NCI-H69 (cell line): Measurements from ENCODE around the gene EXOSC7.
"Not testable (repeated sequence)": the region's sequence is repeated elsewhere in the genome, so short reads cannot be mapped to it uniquely, and the experiment has no call there.

Source experiments
- DNase-seq: peaks from one replicate; lab custom pipeline; 2025; lab: John Stamatoyannopoulos, UW

The EXOSC7 gene

DNA sequence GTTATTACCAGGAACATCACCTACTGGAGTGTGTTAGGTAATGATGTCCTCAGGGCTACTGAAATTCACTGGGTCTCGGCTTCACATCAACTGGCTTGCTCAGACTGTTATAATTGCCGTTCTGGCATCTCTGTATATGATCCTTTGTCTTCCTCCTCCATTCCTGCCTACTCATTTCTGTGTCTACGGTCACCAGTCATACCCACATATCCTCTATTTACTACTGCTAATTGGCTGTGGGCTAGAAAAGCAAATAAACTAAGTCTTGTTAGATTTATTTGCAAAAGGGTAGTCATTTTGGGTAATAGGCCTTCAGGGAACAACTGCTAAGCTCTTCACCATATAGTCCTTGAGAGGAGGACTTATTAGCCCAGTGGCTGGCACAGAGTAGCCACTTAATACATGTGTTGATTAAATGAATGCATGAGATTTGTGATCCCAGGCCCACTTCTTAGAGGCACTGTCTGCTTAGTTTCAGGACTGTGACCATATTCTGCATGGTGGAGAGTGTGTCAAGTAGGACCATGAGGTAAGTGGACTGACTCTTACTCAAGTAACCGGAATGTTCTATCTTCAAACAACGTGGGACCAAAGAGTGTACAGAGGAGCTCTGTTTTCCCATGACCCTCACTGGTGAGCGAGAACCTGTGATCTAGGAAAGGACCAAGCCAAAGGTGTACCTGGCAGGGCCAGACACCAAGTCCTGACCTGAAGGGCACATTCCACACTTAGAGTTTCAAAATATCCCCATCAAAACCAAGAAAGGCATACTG is 13.2 kb upstream of the EXOSC7 start:
- DNase-seq = peak; percentile 88

DNA sequence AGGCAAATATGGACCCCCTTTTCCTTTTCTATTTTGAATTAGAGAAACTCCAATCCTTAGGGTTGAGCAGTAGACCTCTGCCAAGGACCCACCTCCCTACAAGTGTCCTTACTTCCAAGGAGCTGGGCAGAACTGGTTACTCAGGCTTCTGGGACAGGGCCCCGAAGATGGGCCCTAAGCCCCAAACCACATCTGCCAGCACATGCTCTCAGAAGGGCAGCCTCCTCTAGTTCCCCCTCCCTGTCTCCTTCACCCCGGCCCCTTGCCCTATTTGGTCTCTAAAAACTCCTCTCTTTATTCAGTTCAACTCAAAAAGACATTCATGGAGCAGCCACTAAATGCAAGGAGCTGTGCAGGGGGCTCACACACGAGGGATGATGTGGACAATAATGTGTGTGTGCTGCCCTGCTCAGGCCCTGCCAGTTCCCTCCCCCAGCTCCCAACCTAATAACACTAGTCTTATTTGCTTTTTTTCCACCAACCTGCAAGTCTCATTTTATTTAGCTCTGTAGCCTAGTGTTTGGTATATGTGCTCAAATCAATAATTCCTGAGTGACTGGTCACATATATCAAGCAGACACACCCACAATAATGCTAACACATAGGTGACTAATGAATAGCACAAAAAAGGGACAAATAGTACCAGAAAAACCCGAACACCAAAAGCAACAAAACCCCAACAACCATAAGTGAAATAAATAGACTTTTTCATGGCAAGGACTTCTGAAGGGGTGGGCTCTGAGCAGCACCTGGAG is 12.3 kb upstream of the EXOSC7 start:
- DNase-seq = no peak

DNA sequence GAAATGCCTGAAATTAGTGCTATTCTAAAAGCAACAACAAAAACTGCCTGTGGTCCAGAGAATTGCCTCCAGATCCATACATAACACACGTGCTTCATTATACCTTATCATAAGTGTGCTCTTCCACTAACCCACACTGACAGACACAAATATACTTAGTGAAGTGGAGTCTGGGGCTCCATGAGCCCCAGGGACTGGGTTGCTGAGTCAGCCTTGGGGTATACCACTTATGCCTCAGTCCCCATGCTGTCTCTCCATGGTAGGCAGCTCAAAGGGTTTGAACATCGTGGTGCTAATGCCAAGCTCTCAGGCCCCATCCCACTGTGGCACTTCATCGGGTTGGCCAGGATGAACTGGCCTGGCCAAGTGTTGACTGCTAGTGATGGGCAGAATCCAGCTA is 10.9 kb upstream of the EXOSC7 start:
- no peak for DNase-seq

DNA sequence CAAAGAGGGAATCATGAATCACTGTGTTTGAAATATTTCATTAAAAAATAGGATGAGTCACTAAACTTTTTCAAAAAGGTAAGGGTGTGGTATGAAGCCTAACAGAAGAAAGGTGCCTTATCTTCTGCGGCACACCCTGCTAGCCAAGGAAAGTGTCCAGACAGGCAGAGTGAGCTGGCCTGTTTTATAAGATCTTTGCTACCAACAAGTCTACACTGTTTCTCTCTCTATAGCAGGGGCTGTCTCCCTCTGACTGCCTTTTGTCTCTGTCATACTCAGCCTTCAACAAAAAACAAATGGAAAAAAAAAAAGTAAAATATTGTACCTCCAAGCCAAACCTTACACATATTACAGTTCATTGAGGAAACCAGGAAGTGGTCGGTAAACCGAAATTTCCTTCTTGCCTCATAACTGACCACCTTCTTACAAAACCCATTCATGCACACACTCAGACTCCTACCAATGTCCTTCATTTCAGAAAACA is 9.2 kb upstream of the EXOSC7 start:
- DNase-seq = peak; percentile 19

DNA sequence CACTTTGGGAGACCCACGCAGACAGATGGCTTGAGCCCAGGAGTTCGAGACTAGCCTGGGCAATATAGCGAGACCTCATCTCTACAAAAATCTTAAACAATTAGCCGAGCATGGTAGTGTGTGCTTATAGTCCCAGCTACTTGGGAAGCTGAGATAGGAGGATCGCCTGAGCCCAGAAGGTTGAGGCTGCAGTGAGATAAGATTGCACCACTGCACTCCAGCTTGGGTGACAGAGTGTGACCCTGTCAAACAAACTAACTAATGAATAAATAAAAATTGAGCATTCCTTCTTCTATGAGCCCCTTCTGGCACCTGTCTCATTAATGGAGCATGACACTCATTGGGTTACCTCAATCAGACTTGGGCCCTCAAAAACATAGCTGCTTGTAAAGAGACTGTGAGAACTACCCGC is 7.6 kb upstream of the EXOSC7 start:
- peak; percentile 4 for DNase-seq

DNA sequence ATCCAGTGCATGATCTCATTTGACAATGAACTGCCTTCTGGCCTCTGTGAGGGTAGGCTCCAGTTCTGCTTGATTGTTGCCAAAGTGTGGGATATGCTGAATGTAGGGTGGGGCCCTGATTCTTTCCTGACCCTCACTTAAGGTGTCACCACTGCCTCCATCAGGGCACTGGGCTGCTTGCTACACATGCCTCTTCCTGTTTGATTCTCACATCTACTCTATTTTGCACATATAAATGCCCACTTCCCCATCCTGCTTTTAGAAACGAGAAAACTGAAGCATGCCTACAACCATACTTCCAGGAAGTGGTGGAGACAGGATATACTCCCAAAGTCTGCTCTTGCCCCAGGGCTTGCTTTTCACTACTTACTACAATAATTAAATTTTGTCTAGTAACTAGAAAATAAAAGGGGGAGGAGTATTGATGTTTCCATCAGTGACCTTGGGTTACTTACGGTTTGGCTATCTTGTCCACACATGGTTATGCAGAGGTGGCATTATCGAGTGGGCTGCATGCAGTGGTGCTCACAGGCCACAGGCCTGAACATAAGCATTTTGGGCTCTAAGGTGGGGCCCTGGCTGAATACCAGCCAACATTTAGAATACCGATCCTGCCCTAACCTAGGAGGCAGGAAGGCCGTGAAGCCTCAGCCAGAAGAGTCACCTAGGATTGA is 6.8 kb upstream of the EXOSC7 start:
- DNase-seq = peak; percentile 22

DNA sequence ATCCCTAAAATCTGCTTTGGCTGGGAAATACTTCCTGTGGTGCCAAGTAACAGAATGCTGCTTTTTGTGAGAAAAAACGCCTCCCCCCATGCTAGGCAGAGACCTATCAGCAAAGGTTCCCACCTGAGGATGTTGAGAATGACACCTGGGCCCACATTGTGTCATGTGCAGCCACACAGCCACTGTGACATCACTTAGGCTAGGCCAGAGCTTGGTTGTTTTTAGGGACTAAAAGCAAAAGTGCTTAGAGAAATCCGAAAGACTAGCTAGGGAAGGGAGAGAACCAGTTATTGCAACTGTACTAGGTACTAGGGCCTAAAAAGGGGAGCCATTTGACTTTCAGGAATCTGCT is 6.2 kb upstream of the EXOSC7 start:
- DNase-seq = no peak

DNA sequence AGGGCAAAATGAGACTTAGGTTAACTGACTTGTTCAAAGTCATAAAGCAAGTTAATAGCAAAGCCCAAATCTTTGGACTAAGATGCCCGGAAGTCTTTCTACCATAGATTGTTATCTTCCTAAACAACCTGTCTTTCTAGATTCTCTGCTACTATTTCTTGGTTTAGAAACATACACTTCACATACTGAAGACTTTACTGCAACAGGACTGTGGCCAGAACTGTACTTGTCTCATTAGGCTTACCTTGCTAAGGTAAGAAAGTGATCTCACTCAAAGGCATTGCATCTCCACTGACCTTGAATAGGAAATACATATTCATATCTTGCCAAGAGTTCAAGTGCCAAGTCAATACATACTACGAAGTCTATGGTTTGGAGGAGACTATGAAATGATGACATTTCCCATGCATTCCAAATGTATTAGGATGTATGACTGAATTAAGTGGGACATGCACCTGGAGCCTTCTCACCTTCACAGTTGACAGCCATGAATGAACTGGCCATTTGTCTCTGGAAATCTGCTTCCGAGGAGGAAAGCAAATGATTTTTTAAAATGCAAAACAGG is 5.0 kb upstream of the EXOSC7 start:
- DNase-seq = no peak

DNA sequence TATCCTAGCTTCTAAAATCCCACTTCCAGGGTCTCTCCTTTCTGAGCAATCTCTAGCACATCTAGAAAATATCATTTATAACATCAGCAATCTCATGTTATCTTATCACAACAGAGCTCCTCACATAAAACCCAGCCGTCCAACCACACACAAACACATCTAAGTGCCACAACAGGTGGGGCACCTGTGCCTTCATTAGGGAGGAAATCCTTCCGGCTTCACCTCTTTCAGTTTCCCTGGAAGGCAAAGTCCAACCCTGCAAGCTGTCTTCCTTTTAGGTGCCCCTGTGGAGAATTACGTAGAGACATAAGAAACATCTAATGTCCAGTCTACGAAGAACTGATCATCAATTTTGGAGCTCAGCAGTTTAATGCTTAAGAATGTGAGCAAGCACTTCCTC is 1.6 kb upstream of the EXOSC7 start:
- peak; percentile 19 for DNase-seq

DNA sequence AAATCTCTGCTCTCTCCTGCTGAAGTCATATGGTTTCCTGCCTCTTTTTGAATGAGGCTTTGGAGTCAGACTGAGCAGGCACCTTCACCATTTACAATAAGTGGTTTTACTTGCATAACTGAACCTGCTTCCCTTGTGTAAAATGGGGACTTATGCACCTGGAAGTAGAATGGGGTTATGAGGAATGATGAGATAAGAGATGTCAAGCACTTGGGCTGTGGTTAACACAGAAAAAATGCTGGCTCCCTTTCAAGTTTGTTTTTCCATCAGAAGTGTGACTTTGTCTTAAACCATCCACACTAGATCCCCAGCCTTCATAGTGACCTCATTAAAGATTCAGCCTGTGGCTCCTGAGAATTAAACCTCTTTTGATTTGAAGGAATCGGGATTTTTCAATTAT is 5.2 kb downstream of the EXOSC7 start:
- DNase-seq = no peak

DNA sequence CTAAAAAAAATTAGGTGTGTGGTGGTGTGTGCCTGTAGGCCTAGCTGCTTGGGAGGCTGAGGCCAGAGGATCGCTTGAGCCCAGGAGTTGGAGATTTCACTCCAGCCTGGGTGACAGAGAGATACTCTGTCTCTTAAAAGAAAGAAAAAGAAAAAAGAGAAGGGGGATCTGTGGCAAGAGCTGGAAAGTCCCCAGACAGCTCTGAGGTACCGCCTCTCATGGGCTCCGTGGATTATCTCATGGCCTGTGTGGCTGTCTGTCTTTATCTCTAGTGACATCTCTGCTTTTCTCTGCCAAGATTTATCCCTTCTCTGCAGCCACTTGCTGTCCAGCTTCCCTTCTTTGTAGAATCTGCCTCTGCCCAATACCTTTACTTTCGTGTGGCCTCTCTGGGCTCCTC is 5.7 kb downstream of the EXOSC7 start:
- DNase-seq = no peak

DNA sequence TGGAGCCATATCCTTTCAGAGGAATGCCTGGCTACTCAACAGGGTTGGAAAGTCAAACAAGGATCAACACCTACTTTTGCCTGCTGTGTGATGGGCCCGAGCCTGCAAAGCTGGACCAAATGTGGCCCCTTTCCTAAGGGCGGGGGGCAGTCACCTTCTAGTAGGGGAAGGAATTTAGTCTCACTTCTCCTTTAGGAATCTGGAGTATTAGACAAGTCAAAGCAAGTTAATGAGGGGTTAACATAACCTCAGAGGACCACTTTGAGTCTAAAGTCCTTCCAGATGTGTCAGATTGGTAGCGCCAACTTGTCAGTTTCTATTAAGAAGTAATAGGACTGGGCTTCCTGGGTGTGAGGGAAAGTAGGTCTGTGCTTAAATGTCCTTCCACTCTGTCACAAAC is 6.8 kb downstream of the EXOSC7 start:
- no peak for DNase-seq

DNA sequence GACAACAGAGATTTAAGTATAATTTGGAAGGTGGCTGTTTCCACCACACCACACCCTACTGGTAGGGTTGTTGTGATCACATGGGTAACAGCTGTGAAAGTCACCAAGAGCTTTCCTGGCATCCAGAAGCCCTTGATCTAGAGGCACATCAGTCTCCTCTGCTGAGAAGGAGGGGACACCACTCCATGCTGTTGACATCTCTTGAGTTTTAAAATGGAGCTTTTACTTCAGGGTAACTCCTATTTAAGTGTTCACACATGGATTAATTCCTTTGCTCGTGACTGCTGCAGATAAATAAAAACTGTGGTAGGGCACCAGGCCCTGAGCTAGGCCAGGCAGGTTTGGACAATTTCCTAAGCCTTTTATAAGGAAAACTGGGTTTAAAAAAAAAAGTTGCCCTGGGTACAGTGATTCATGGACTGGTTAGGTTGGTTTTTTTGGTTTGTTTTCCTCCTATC is 7.5 kb downstream of the EXOSC7 start:
- no peak for DNase-seq

DNA sequence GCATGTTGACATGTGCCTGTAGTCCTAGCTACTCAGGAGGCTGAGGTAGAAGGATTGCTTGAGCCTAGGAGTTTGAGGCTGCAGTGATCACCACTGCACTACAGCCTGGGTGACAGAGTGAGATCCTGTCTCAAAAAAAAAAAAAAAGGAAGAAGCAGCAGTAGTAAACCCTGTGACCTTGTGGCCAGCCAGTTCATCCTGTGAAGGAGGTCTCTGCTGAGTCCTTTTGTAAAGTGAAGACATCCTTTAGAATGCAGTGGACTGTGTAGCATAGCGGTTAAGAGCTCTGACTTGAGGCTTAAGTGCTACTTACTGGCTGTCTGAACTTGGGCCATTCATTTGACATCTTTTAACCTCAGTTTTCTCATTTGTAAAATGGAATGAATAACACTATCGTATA is 8.3 kb downstream of the EXOSC7 start:
- no peak for DNase-seq

DNA sequence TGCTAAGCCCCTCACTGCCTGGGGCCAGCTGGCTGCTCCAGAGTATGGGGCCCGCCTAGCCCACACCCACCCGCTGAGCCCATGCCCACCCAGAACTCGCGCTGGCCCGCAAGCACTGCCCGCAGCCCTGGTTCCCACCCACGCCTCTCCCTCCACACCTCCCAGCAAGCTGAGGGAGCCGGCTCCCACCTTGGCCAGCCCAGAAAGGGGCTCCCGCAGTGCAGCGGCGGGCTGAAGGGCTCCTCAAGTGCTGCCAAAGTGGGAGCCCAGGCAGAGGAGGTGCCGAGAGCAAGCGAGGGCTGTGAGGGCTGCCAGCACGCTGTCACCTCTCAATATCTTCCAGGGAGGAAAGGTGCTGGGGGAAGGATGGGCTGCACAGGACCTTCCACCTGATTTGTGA is 10.3 kb downstream of the EXOSC7 start:
- DNase-seq = not testable (repeated sequence)

DNA sequence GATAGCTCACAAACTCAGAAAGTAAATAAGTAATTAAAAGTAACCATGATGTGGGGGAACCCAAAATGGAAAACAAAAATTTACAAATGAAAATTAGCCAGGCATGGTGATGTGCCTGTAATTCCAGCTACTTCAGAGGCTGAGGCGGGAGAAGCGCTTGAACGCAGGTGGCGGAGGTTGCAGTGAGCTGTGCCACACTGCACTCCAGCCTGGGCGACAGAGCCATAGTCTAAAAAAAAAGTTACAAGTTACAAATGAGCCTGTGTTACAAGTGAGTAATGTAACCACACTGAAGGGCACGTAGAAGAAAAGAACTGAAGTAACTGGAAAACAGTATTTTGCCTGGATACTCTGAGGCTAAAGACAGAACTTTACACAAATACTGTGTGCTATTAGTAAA is 11.3 kb downstream of the EXOSC7 start:
- DNase-seq = no peak

DNA sequence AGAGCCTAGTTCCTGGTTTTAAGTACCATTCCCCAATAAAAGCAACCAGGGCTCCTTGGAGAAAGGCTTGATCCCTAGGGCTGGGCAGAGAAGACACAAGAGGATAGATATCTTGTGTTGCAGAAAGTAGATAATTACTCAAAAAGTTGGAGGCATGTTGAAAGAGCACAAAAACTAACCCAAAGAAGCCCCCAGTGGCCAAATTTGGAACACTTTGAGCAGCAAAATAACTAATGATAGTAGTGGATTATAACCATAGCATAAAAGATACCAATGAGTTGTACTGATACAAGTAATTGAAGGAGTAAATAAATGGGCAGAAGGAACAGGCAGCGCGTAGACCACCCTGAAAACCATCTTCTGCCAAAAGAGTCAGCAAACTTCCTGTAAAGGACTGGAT is 12.0 kb downstream of the EXOSC7 start:
- no peak for DNase-seq

DNA sequence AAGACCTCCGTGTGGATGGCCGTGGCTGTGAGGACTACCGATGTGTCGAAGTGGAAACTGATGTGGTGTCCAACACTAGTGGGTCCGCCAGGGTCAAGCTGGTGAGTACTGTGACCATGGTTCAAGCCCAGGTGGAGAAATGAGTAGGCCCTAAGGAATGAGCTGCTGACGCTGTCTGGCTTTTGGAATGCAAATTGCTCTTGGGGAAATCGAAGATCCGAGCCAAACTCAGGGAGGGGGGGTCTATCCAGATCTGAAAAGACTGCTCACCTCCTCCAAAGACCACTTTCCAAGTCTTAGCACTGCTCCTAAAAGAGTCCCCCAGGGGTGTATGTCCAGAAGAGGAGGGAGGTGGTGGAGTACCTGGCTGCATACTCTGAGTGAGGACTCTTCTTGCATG is 13.1 kb downstream of the EXOSC7 start:
- no peak for DNase-seq

DNA sequence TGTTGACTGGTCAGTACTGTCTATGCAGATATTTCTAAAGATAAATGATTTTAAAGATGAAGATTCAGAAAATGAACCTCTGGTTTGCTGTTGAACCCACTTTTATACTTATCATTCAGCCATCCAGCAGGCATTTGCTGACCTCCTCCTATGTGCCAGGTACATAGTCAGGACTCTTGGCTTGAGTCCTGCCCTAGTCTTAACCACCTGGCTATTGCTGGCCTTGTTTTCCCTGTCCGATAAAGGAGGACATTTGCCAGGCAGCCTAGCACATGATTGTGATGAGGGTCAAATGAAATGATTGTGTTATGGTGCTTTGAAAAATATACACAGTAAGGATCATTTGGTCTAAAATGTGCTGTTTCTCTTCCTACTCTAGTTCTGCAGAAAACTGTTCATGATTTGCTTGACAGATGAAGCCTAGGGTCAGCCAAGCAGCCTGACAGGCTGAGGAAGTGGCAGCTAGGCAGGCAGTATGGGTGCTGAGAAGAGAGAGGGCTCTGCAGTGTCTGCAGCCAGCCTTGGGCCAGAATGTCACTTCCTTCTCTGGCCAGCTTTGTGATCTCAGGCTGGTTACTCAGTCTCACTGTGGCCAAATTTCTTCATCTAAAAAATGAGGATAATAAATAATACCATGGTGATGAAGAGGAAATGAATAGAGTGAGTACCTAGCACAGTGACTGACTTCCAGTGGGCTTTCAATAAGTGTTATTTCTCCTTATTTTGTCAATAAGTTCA is 13.8 kb downstream of the EXOSC7 start:
- DNase-seq = no peak

DNA sequence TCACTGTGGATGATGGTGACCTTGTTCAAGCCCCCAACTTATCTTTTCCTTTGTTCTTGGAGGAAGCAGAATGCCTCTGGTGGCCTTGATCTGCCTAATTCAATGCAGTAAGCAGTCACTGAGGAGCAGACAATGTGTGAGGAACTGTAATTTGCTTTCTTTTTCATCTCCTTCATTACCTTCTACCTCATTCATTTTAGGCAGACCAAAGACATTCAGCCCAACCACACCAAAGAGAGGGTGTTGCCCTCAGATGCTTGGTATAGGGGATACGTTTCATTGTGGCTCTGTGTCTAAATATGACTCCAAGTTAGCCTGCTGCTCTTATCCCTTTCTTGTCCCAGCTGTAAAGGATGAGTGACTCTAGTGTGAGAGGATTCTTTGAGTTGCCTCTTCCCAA is 15.3 kb downstream of the EXOSC7 start:
- DNase-seq = no peak

DNA sequence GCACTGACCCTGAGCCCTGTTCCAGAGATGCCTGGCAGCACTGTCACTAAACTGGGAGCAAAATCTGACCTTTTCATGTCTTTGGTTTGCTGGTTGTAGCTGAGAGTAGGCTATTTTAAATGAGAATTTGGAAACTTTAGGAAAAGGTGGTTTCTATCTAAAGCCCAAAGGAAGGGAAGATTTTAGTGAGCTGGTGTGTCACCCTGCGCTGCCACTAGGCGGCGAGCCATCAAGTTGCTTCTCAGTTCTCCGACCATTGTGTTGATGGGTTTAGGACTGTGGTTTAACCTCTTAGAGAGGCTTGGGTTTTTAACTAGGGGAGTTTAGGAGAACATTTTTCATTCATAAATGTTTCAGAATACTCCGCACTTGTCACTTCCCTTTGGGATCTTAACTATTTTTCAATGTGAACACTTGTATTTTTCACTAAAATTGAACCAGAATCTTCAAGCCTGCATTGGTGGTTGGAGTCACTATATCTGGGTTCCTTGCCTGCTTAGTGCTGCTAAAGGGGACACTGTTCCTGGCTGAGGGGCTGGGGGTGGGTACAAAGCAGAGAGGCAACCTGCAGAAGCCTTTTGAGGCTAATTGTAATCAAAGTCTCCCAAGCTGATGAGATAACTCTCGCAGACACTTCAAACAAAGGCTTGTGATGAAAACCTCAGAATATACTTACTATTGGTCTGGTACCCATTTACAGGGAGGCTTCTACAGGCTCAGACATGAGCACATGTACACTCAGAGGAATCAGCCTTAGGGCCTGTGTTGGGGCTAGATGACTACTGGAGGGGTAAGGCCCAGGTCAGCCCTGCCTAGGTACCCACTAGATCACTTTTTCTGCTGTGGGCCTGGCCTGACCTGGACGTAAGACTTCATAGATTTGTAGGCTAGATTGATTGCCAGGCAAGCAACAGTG is 16.8 kb downstream of the EXOSC7 start:
- DNase-seq = peak; percentile 25
